Measurements from ENCODE around the gene TRANK1.
"Not testable (repeated sequence)": the region's sequence is repeated elsewhere in the genome, so short reads cannot be mapped to it uniquely, and the experiment has no call there.

TRANK1 gene

DNA sequence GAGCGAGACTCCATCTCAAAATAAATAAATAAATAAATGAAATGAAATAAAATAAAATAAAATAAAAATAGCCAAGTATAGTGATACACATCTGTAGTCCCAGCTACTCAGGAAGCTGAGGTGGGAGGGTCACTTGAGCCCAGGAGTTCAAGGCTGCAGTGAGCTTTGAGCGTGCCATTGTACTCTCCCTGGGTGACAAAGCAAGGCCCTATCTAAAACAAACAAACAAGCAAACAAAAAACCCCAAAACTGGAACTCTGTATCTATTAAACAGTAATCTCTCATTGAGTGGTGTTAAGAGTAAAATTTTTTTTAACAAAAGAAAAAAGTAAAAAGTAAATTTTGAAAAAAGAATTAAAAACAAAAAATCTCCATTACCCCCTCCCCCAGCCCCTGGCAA lies 27.3 kb upstream of the TRANK1 start:
- H3K9ac ChIP-seq (ENCODE audit: low read depth, low read length) = no peak overlapping the region
- no peaks in the 10 kb centered on the region for H3K36me3 ChIP-seq (ENCODE audit: control insufficient read depth, insufficient read depth, low read length)
- no peak overlapping the region for H3K27ac ChIP-seq (ENCODE audit: low read depth, low read length)
- H3K27me3 ChIP-seq (ENCODE audit: control insufficient read depth, insufficient read depth, low read length) = no peaks in the 10 kb centered on the region
- no peaks in the 10 kb centered on the region for H3K9me3 ChIP-seq (ENCODE audit: control insufficient read depth, insufficient read depth, low read length)
- H3K4me3 ChIP-seq (ENCODE audit: low read depth, low read length) = no peak overlapping the region
- H3K4me1 ChIP-seq (ENCODE audit: control insufficient read depth, insufficient read depth, low read length) = peaks cover 7% of the 10 kb centered on the region

DNA sequence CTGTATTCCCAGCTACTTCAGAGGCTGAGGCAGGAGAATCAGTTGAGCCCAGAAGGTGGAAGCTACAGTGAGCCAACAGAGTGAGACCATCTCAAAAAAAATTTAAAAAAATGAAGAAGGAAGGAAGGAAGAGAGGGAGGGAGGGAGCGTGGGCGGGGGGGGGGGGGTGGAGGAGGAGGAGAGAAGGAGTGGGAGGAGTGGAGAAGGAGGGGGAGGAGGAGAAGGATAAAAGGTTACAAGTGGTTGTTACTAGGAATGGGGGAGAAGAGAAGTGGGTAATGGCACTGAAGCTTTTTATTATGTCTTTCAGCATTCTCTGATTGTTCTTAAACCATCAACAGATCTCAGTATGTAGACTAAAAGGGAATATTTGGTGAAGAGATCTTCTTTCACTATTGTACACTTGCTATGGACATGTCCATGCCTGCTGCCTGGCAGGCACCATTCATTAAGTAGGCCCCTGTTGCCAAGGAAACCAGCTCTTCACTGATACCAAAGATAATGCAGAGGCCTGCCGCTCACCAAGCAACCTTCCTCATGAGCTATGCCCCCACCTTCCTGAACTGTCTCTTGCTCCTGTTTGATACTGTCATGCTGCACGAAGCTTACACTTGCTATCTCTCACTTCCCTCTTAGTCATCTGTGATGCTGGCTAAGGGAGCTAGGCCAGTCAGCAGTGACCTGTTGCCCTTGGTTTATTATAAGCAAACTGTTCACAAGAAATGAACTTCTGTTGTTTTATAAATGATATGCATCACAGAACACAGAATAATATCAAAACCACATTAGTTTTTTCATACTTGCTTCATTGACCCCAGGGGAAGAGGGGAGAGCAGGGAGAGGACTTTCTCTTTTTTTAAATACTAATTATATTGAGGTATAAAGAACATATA lies 24.9 kb upstream of the TRANK1 start:
- H3K36me3 ChIP-seq (ENCODE audit: control insufficient read depth, insufficient read depth, low read length) = no peaks in the 10 kb centered on the region
- peak overlapping the region; percentile 28 for H3K27ac ChIP-seq (ENCODE audit: low read depth, low read length)
- no peak overlapping the region for H3K9ac ChIP-seq (ENCODE audit: low read depth, low read length)
- H3K27me3 ChIP-seq (ENCODE audit: control insufficient read depth, insufficient read depth, low read length) = no peaks in the 10 kb centered on the region
- peaks cover 19% of the 10 kb centered on the region for H3K4me1 ChIP-seq (ENCODE audit: control insufficient read depth, insufficient read depth, low read length)
- no peak overlapping the region for H3K4me3 ChIP-seq (ENCODE audit: low read depth, low read length)
- no peaks in the 10 kb centered on the region for H3K9me3 ChIP-seq (ENCODE audit: control insufficient read depth, insufficient read depth, low read length)

DNA sequence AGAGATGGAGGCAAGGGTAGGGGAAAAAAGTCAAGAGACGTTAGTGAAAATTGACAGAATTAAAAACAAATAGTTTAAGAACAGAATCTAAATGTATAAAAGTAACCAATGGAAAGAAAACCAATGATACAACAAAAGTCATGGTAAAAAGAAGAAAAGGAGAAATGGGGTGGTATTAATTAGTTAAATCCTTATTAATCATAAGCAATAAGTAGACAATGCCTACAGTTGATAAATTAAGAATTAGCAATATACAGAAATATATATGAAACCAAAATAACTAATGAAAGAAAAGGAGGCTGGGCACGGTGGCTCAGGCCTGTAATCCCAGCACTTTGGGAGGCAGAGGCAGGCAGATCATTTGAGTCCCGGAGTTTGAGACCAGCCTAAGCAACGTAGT lies 24.2 kb upstream of the TRANK1 start:
- peaks cover 19% of the 10 kb centered on the region for H3K4me1 ChIP-seq (ENCODE audit: control insufficient read depth, insufficient read depth, low read length)
- H3K9me3 ChIP-seq (ENCODE audit: control insufficient read depth, insufficient read depth, low read length) = no peaks in the 10 kb centered on the region
- H3K4me3 ChIP-seq (ENCODE audit: low read depth, low read length) = no peak overlapping the region
- no peaks in the 10 kb centered on the region for H3K27me3 ChIP-seq (ENCODE audit: control insufficient read depth, insufficient read depth, low read length)
- H3K27ac ChIP-seq (ENCODE audit: low read depth, low read length) = no peak overlapping the region
- no peak overlapping the region for H3K9ac ChIP-seq (ENCODE audit: low read depth, low read length)
- H3K36me3 ChIP-seq (ENCODE audit: control insufficient read depth, insufficient read depth, low read length) = no peaks in the 10 kb centered on the region

DNA sequence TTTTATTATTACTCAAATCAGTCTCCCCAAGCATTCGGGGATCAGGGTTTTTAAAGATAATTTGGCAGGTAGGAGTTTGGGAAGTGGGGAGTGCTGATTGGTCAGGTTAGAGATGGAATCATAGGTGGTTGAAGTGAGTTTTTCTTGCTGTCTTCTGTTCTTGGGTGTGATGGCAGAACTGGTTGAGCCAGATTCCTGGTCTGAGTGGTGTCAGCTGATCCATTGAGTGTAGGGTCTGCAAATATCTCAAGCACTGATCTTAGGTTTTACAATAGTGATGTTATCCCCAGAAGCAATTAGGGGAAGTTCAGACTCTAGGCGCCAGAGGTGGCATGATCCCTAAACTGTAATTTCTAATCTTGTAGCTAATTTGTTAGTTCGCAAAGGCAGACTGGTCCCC lies 20.6 kb upstream of the TRANK1 start:
- Histone ChIP-seq H3K9ac (ENCODE audit: low read depth, low read length) (no peak overlapping the region), H3K9me3 (ENCODE audit: control insufficient read depth, insufficient read depth, low read length) (no peaks in the 10 kb centered on the region), H3K36me3 (ENCODE audit: control insufficient read depth, insufficient read depth, low read length) (no peaks in the 10 kb centered on the region), H3K4me1 (ENCODE audit: control insufficient read depth, insufficient read depth, low read length) (peaks cover 19% of the 10 kb centered on the region), H3K27ac (ENCODE audit: low read depth, low read length) (peak overlapping the region; percentile 36), H3K4me3 (ENCODE audit: low read depth, low read length) (0 out of 2 replicates have a peak overlapping the region, but pooled peaks have one; percentile 3), H3K27me3 (ENCODE audit: control insufficient read depth, insufficient read depth, low read length) (no peaks in the 10 kb centered on the region)

DNA sequence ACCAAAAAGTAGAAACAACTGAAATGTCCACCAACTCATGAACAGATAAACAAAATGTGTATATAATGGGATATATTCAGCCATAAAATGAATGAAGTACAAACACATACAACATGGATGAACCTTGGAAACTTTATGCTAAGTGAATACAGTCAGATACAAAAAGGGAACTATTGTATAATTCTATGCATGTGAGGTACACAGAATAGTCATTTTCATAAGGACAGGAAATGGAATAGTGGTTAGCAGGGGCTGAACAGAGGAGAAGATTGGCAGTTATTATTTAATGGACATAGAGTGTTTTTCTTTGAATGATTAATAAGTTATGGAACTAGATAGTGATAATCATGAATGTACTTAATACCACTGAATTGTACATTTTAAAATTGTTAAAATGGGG lies 20.0 kb upstream of the TRANK1 start:
- Histone ChIP-seq H3K4me3 (ENCODE audit: low read depth, low read length) (no peak overlapping the region), H3K36me3 (ENCODE audit: control insufficient read depth, insufficient read depth, low read length) (no peaks in the 10 kb centered on the region), H3K9me3 (ENCODE audit: control insufficient read depth, insufficient read depth, low read length) (no peaks in the 10 kb centered on the region), H3K9ac (ENCODE audit: low read depth, low read length) (no peak overlapping the region), H3K27ac (ENCODE audit: low read depth, low read length) (peak overlapping the region; percentile 20), H3K27me3 (ENCODE audit: control insufficient read depth, insufficient read depth, low read length) (no peaks in the 10 kb centered on the region), H3K4me1 (ENCODE audit: control insufficient read depth, insufficient read depth, low read length) (peaks cover 15% of the 10 kb centered on the region)

DNA sequence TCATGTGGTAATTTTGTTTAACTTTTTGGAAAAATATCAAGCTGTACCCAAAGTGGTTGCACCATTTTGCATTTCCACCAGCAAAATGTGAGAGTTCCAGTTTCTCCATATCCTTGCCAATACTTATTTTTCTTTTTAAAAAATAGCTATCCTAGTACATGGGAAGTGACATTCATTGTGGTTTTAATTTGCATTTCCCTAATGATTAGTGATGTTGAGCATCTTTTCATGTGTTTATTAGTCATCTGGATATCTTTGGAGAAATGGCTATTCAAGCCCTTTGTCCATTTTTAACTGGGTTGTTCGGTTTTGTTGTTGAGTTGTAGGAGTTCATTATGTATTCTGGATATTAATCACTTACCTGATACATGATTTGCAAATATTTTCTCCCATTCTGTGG lies 19.5 kb upstream of the TRANK1 start:
- no peak overlapping the region for H3K4me3 ChIP-seq (ENCODE audit: low read depth, low read length)
- H3K4me1 ChIP-seq (ENCODE audit: control insufficient read depth, insufficient read depth, low read length) = peaks cover 12% of the 10 kb centered on the region
- H3K9me3 ChIP-seq (ENCODE audit: control insufficient read depth, insufficient read depth, low read length) = no peaks in the 10 kb centered on the region
- H3K27me3 ChIP-seq (ENCODE audit: control insufficient read depth, insufficient read depth, low read length) = no peaks in the 10 kb centered on the region
- no peaks in the 10 kb centered on the region for H3K36me3 ChIP-seq (ENCODE audit: control insufficient read depth, insufficient read depth, low read length)
- no peak overlapping the region for H3K27ac ChIP-seq (ENCODE audit: low read depth, low read length)
- H3K9ac ChIP-seq (ENCODE audit: low read depth, low read length) = no peak overlapping the region

DNA sequence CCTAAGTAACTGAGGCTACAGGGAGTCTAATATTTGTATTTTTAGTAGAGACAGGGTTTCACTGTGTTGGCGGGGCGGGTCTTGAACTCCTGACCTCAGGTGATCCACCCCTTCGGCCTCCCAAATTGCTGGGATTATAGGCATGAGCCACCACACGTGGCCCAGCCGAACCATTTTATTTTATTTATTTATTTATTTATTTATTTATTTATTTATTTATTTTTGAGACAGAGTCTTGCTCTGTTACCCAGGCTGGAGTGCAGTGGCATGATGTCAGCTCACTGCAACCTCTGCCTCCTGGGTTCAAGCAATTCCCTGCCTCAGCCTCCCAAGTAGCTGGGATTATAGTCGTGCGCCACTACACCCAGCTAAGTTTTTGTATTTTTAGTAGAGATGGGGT lies 18.2 kb upstream of the TRANK1 start:
- not testable (repeated sequence) for H3K4me3 ChIP-seq (ENCODE audit: low read depth, low read length)

DNA sequence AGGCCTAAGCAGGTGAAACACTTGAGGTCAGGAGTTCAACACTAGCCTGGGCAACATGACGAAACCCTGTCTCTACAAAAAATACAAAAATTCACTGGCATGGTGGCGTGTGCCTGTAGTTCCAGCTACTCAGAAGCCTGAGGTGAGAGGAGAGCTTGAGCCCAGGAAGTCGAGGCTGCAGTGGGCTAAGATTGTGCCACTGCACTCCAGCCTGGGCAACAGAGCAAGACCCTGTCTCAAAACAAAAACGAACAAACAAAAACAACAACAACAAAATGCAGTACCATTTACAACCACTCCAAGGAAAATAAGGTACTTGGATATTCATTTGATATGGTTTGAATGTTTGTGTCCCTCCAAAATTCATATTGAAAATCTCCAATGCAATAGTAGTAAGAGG lies 15.6 kb upstream of the TRANK1 start:
- Histone ChIP-seq H3K27me3 (ENCODE audit: control insufficient read depth, insufficient read depth, low read length) (no peaks in the 10 kb centered on the region), H3K9me3 (ENCODE audit: control insufficient read depth, insufficient read depth, low read length) (no peaks in the 10 kb centered on the region), H3K4me1 (ENCODE audit: control insufficient read depth, insufficient read depth, low read length) (peaks cover 6% of the 10 kb centered on the region), H3K9ac (ENCODE audit: low read depth, low read length) (no peak overlapping the region), H3K27ac (ENCODE audit: low read depth, low read length) (no peak overlapping the region), H3K4me3 (ENCODE audit: low read depth, low read length) (no peak overlapping the region), H3K36me3 (ENCODE audit: control insufficient read depth, insufficient read depth, low read length) (no peaks in the 10 kb centered on the region)

More for the DNA sequence above, 18.2 kb upstream of the TRANK1 start:
- not testable (repeated sequence) for H3K9me3 ChIP-seq (ENCODE audit: control insufficient read depth, insufficient read depth, low read length); H3K27me3 ChIP-seq (ENCODE audit: control insufficient read depth, insufficient read depth, low read length); H3K9ac ChIP-seq (ENCODE audit: low read depth, low read length); H3K36me3 ChIP-seq (ENCODE audit: control insufficient read depth, insufficient read depth, low read length); H3K27ac ChIP-seq (ENCODE audit: low read depth, low read length)
- peaks cover 12% of the 10 kb centered on the region for H3K4me1 ChIP-seq (ENCODE audit: control insufficient read depth, insufficient read depth, low read length)

DNA sequence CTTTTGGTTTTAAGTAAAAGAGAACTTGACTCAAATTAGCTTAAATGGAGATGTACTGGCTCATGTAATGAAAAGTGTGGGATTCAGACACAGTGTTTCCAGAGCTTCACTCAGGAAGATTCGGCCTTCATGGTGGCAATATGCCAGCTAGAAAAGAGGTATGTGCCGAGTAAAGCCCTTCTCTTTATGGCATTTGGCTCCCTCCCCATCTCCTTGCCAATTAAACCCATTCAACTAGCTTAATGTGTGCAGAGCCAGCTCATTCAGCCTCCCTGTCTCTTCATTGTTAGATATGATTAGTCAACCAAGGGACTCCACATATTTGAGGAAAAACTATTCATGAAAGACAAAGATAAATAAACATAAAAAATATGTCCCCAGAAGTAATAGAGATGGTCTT lies 15.0 kb upstream of the TRANK1 start:
- Histone ChIP-seq H3K9me3 (ENCODE audit: control insufficient read depth, insufficient read depth, low read length) (no peaks in the 10 kb centered on the region), H3K4me1 (ENCODE audit: control insufficient read depth, insufficient read depth, low read length) (no peaks in the 10 kb centered on the region), H3K9ac (ENCODE audit: low read depth, low read length) (no peak overlapping the region), H3K27me3 (ENCODE audit: control insufficient read depth, insufficient read depth, low read length) (no peaks in the 10 kb centered on the region), H3K4me3 (ENCODE audit: low read depth, low read length) (no peak overlapping the region), H3K36me3 (ENCODE audit: control insufficient read depth, insufficient read depth, low read length) (no peaks in the 10 kb centered on the region), H3K27ac (ENCODE audit: low read depth, low read length) (no peak overlapping the region)

DNA sequence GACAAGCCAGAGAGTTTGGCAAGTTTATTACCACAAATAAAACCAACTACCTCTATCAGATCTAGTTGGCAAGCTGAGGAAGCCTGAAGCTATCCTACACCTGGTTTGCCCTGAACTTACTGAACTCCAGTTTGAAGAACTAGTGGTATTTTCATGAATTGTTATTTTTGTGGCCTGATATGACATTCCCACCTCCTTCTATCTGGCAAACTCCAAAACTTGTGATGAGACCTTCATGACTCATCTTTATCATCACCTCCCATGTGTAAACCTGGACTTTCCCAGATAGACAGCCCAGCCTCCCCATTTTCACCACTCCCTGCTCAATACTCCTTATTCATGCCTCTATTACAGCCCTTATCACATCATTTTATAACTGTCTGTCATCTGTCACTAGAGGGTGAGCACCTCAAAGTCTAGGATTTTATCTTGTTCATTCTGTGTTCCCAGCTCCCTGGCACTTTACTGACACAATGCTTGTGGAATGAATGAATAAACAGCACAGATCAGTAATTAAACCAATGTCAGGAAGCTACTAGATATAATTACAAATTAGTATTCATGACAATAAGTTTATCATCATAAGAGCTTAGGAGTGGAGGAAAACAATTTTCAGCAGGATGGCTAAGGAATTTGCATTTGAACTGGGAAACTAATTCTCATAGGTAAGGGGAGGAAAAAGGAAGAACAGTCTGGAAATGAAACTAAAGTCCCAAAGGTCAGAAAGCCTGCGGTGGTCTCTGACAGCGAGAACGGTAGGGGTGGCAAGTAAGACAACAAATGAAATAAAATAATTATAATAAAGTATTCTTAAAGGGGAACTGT lies 13.2 kb upstream of the TRANK1 start:
- Histone ChIP-seq H3K9ac (ENCODE audit: low read depth, low read length) (no peak overlapping the region), H3K36me3 (ENCODE audit: control insufficient read depth, insufficient read depth, low read length) (no peaks in the 10 kb centered on the region), H3K4me1 (ENCODE audit: control insufficient read depth, insufficient read depth, low read length) (no peaks in the 10 kb centered on the region), H3K27ac (ENCODE audit: low read depth, low read length) (no peak overlapping the region), H3K4me3 (ENCODE audit: low read depth, low read length) (no peak overlapping the region), H3K9me3 (ENCODE audit: control insufficient read depth, insufficient read depth, low read length) (no peaks in the 10 kb centered on the region), H3K27me3 (ENCODE audit: control insufficient read depth, insufficient read depth, low read length) (no peaks in the 10 kb centered on the region)

DNA sequence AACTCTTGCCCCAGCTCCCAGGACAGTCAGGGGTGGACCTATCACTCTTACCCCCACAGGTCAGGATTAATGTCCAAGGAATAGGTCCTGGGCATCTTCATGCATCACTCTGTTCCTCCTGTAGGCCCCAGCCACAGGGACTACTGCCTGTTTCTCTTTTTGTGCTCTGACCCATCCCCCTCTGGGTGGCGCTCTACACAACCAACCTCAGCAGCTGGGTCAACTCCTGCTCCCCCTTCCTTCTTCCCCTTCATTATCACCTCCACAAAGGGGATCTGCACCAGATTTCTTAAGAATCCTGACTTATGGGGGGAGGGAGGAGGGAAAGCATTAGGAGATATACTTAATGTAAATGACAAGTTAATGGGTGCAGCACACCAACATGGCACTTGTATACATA lies 12.2 kb upstream of the TRANK1 start:
- no peak overlapping the region for H3K27ac ChIP-seq (ENCODE audit: low read depth, low read length)
- H3K36me3 ChIP-seq (ENCODE audit: control insufficient read depth, insufficient read depth, low read length) = no peaks in the 10 kb centered on the region
- H3K9me3 ChIP-seq (ENCODE audit: control insufficient read depth, insufficient read depth, low read length) = no peaks in the 10 kb centered on the region
- H3K4me1 ChIP-seq (ENCODE audit: control insufficient read depth, insufficient read depth, low read length) = no peaks in the 10 kb centered on the region
- no peaks in the 10 kb centered on the region for H3K27me3 ChIP-seq (ENCODE audit: control insufficient read depth, insufficient read depth, low read length)
- no peak overlapping the region for H3K9ac ChIP-seq (ENCODE audit: low read depth, low read length)
- H3K4me3 ChIP-seq (ENCODE audit: low read depth, low read length) = no peak overlapping the region

Data from HUES48 (cell line).